Liver (tissue), 3 donors: Measurements from ENCODE around the gene LRRC74B.

Experiments used
- MAX ChIP-seq: IDR thresholded peaks from 2 replicates; pipeline ENCODE4 v1.6.1; 2016; ENCODE audit warnings: antibody characterized with exemption
- TAF1 ChIP-seq: conservative IDR thresholded peaks from 2 replicates; pipeline ENCODE4 v1.6.1; 2016; ENCODE audit warnings: antibody characterized with exemption, mild to moderate bottlenecking
- TF ChIP-seq, protein P1 (sequence below): IDR thresholded peaks from 2 replicates; pipeline ENCODE4 v1.6.1; 2016; ENCODE audit warnings: antibody characterized with exemption
- TF ChIP-seq, protein P2 (sequence below): fragments of 150-350 bp; IDR thresholded peaks from 2 replicates; pipeline ENCODE4 v1.5.1; 2017; ENCODE audit warnings: improper control_type of control experiment, low read depth, low read length; ENCODE audit not compliant: missing input control
- donor health status: healthy.
- donor health status: healthy.

GRCh38 chr22:21041937-21042336 is 3.8 kb upstream of the LRRC74B start:
- no peak for TF ChIP-seq TAF1
- TF ChIP-seq, protein P1, sequence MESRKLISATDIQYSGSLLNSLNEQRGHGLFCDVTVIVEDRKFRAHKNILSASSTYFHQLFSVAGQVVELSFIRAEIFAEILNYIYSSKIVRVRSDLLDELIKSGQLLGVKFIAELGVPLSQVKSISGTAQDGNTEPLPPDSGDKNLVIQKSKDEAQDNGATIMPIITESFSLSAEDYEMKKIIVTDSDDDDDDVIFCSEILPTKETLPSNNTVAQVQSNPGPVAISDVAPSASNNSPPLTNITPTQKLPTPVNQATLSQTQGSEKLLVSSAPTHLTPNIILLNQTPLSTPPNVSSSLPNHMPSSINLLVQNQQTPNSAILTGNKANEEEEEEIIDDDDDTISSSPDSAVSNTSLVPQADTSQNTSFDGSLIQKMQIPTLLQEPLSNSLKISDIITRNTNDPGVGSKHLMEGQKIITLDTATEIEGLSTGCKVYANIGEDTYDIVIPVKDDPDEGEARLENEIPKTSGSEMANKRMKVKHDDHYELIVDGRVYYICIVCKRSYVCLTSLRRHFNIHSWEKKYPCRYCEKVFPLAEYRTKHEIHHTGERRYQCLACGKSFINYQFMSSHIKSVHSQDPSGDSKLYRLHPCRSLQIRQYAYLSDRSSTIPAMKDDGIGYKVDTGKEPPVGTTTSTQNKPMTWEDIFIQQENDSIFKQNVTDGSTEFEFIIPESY, result no peak
- TF ChIP-seq, protein P2, sequence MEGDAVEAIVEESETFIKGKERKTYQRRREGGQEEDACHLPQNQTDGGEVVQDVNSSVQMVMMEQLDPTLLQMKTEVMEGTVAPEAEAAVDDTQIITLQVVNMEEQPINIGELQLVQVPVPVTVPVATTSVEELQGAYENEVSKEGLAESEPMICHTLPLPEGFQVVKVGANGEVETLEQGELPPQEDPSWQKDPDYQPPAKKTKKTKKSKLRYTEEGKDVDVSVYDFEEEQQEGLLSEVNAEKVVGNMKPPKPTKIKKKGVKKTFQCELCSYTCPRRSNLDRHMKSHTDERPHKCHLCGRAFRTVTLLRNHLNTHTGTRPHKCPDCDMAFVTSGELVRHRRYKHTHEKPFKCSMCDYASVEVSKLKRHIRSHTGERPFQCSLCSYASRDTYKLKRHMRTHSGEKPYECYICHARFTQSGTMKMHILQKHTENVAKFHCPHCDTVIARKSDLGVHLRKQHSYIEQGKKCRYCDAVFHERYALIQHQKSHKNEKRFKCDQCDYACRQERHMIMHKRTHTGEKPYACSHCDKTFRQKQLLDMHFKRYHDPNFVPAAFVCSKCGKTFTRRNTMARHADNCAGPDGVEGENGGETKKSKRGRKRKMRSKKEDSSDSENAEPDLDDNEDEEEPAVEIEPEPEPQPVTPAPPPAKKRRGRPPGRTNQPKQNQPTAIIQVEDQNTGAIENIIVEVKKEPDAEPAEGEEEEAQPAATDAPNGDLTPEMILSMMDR, result no peak
- TF ChIP-seq MAX, result no peak
